Activated T-helper 1 cell treated with anti-CD3 and anti-CD28 coated beads, Interleukin-12 subunit alpha, Interleukin-12 subunit beta, Interleukin-2, Interleukin-4 antibody, amounts not matched to agents 30 ng/mL and 10 ng/mL and 1 ng/mL, durations not matched to agents 14 hours and 24 hours and 36 hours (primary cell): ENCODE results near the gene KAT7. TPM values are rescaled to one million over a fixed set of nuclear protein-coding genes. Genes with fewer than 3 reads are reported as not detected.
"Not testable (repeated sequence)": the region's sequence is repeated elsewhere in the genome, so short reads cannot be mapped to it uniquely, and the experiment has no call there.

Experiments used
- DNase-seq: peaks from one replicate; pipeline ENCODE4 v3.0.0; 2021; ENCODE audit warnings: low spot score
- H3K27ac Mint-ChIP-seq: one replicate; pipeline ENCODE4 v1.8.0; 2021; ENCODE audit warnings: mild to moderate bottlenecking, mixed read lengths
- H3K27me3 Mint-ChIP-seq: one replicate; pipeline ENCODE4 v1.8.0; 2022; ENCODE audit warnings: mild to moderate bottlenecking, moderate library complexity, mixed read lengths; ENCODE audit not compliant: insufficient read depth
- H3K36me3 Mint-ChIP-seq: one replicate; pipeline ENCODE4 v1.8.0; 2021; ENCODE audit warnings: low read depth, mixed read lengths
- H3K4me1 Mint-ChIP-seq: one replicate; pipeline ENCODE4 v1.8.0; 2021; ENCODE audit warnings: low read depth, mixed read lengths
- H3K4me3 Mint-ChIP-seq: one replicate; pipeline ENCODE4 v1.8.0; 2021; ENCODE audit warnings: mild to moderate bottlenecking, moderate library complexity, mixed read lengths
- H3K9me3 Mint-ChIP-seq: one replicate; pipeline ENCODE4 v1.8.0; 2021; ENCODE audit warnings: mixed read lengths
- intact Hi-C: fragments of 100-400 bp; cut with micrococcal nuclease; formaldehyde crosslinking; loops from one replicate; pipeline ENCODE4 v1.15.1; 2024
- total RNA-seq: library from RNA; stranded (reverse); gene quantifications from 2 replicates; pipeline ENCODE4 v1.2.3, GENCODE V29; 2022

The KAT7 gene
- total RNA-seq, 1 donor from 2014 or later = 68.5 TPM

GRCh38 chr17:49822829-49823228 is 34.3 kb downstream of the KAT7 start:
- no peak for DNase-seq
- intact Hi-C loops = no loop called here
- Mint-ChIP-seq H3K36me3 (peaks cover 58% of the 10 kb centered on the region), H3K9me3 (no peaks in the 10 kb centered on the region), H3K4me1 (peaks cover 23% of the 10 kb centered on the region), H3K27ac (no peak overlapping the region), H3K4me3 (no peak overlapping the region), H3K27me3 (no peaks in the 10 kb centered on the region)

- no peak overlapping the region for H3K27ac Mint-ChIP-seq
- no peak overlapping the region for H3K4me3 Mint-ChIP-seq
- peaks cover 16% of the 10 kb centered on the region for H3K4me1 Mint-ChIP-seq
- H3K27me3 Mint-ChIP-seq = no peaks in the 10 kb centered on the region
- DNase-seq = no peak
- peaks cover 58% of the 10 kb centered on the region for H3K36me3 Mint-ChIP-seq
- no peaks in the 10 kb centered on the region for H3K9me3 Mint-ChIP-seq
- intact Hi-C loops = no loop called here
Measured at GRCh38 chr17:49823614-49824013, 35.1 kb downstream of the KAT7 start.

- H3K27ac Mint-ChIP-seq = no peak overlapping the region
- H3K4me3 Mint-ChIP-seq = no peak overlapping the region
- H3K4me1 Mint-ChIP-seq = peaks cover 7% of the 10 kb centered on the region
- H3K27me3 Mint-ChIP-seq = no peaks in the 10 kb centered on the region
- H3K9me3 Mint-ChIP-seq = no peaks in the 10 kb centered on the region
- no peak for DNase-seq
- intact Hi-C loops = no loop called here
- H3K36me3 Mint-ChIP-seq = peaks cover 60% of the 10 kb centered on the region
Measured at GRCh38 chr17:49825645-49826044, 37.2 kb downstream of the KAT7 start.

GRCh38 chr17:49828325-49828724 is 39.8 kb downstream of the KAT7 start:
- H3K9me3 Mint-ChIP-seq = not testable (repeated sequence)

GRCh38 chr17:49829026-49829425 is 40.5 kb downstream of the KAT7 start:
- Mint-ChIP-seq H3K4me1 (no peaks in the 10 kb centered on the region), H3K27me3 (no peaks in the 10 kb centered on the region), H3K27ac (no peak overlapping the region), H3K9me3 (no peaks in the 10 kb centered on the region), H3K36me3 (peaks cover 42% of the 10 kb centered on the region), H3K4me3 (no peak overlapping the region)
- DNase-seq = no peak
- intact Hi-C loops = no loop called here

More at GRCh38 chr17:49828325-49828724, 39.8 kb downstream of the KAT7 start:
- H3K36me3 Mint-ChIP-seq = peaks cover 43% of the 10 kb centered on the region
- intact Hi-C loops, H3K27me3 Mint-ChIP-seq, H3K27ac Mint-ChIP-seq, DNase-seq, H3K4me3 Mint-ChIP-seq, H3K4me1 Mint-ChIP-seq: not testable (repeated sequence)

- no peak overlapping the region for H3K27ac Mint-ChIP-seq
- H3K4me1 Mint-ChIP-seq = no peaks in the 10 kb centered on the region
- intact Hi-C loops = no loop called here
- peaks cover 42% of the 10 kb centered on the region for H3K36me3 Mint-ChIP-seq
- H3K9me3 Mint-ChIP-seq = no peaks in the 10 kb centered on the region
- no peak for DNase-seq
- H3K27me3 Mint-ChIP-seq = no peaks in the 10 kb centered on the region
- no peak overlapping the region for H3K4me3 Mint-ChIP-seq
Measured at GRCh38 chr17:49830605-49831004, 42.1 kb downstream of the KAT7 start.

- H3K27me3 Mint-ChIP-seq = no peaks in the 10 kb centered on the region
- H3K9me3 Mint-ChIP-seq = no peaks in the 10 kb centered on the region
- H3K4me1 Mint-ChIP-seq = no peaks in the 10 kb centered on the region
- no peak overlapping the region for H3K4me3 Mint-ChIP-seq
- H3K27ac Mint-ChIP-seq = no peak overlapping the region
- intact Hi-C loops = no loop called here
- peaks cover 38% of the 10 kb centered on the region for H3K36me3 Mint-ChIP-seq
- no peak for DNase-seq
Measured at GRCh38 chr17:49832840-49833599, 44.5 kb downstream of the KAT7 start.

- Mint-ChIP-seq H3K4me3 (no peak overlapping the region), H3K4me1 (no peaks in the 10 kb centered on the region), H3K9me3 (no peaks in the 10 kb centered on the region), H3K36me3 (peaks cover 29% of the 10 kb centered on the region), H3K27me3 (no peaks in the 10 kb centered on the region), H3K27ac (no peak overlapping the region)
- intact Hi-C loops = no loop called here
- DNase-seq = no peak
Measured at GRCh38 chr17:49834118-49834743, 45.8 kb downstream of the KAT7 start.

GRCh38 chr17:49835472-49835871 is 47.0 kb downstream of the KAT7 start:
- DNase-seq = no peak
- H3K9me3 Mint-ChIP-seq = no peaks in the 10 kb centered on the region
- intact Hi-C loops = no loop called here
- no peak overlapping the region for H3K27ac Mint-ChIP-seq
- peaks cover 25% of the 10 kb centered on the region for H3K36me3 Mint-ChIP-seq
- no peaks in the 10 kb centered on the region for H3K27me3 Mint-ChIP-seq
- H3K4me1 Mint-ChIP-seq = no peaks in the 10 kb centered on the region
- no peak overlapping the region for H3K4me3 Mint-ChIP-seq

- intact Hi-C loops = no loop called here
- DNase-seq = no peak
- H3K27me3 Mint-ChIP-seq = no peaks in the 10 kb centered on the region
- no peak overlapping the region for H3K27ac Mint-ChIP-seq
- H3K9me3 Mint-ChIP-seq = no peaks in the 10 kb centered on the region
- no peaks in the 10 kb centered on the region for H3K4me1 Mint-ChIP-seq
- H3K36me3 Mint-ChIP-seq = peaks cover 25% of the 10 kb centered on the region
- H3K4me3 Mint-ChIP-seq = no peak overlapping the region
Measured at GRCh38 chr17:49836111-49837030, 47.9 kb downstream of the KAT7 start.

- no peak overlapping the region for H3K27ac Mint-ChIP-seq
- intact Hi-C loops = no loop called here
- H3K9me3 Mint-ChIP-seq = no peaks in the 10 kb centered on the region
- no peak for DNase-seq
- H3K4me3 Mint-ChIP-seq = no peak overlapping the region
- no peaks in the 10 kb centered on the region for H3K4me1 Mint-ChIP-seq
- no peaks in the 10 kb centered on the region for H3K27me3 Mint-ChIP-seq
- peaks cover 22% of the 10 kb centered on the region for H3K36me3 Mint-ChIP-seq
Measured at GRCh38 chr17:49839455-49839854, 51.0 kb downstream of the KAT7 start.

GRCh38 chr17:49841548-49841947 is 53.1 kb downstream of the KAT7 start:
- Mint-ChIP-seq H3K27me3 (no peaks in the 10 kb centered on the region), H3K4me3 (no peak overlapping the region), H3K4me1 (peaks cover 6% of the 10 kb centered on the region), H3K36me3 (peaks cover 8% of the 10 kb centered on the region), H3K9me3 (no peaks in the 10 kb centered on the region), H3K27ac (no peak overlapping the region)
- intact Hi-C loops = no loop called here
- DNase-seq = no peak

- Mint-ChIP-seq H3K27ac (no peak overlapping the region), H3K36me3 (peaks cover 7% of the 10 kb centered on the region), H3K9me3 (no peaks in the 10 kb centered on the region), H3K4me1 (peaks cover 6% of the 10 kb centered on the region), H3K4me3 (no peak overlapping the region), H3K27me3 (peaks cover 2% of the 10 kb centered on the region)
- DNase-seq = no peak
- intact Hi-C loops = no loop called here
Measured at GRCh38 chr17:49842371-49842770, 53.9 kb downstream of the KAT7 start.
